GM12878 (cell line): ENCODE data around the gene SDR9C7. TPM values are rescaled to one million over a fixed set of nuclear protein-coding genes. Genes with fewer than 3 reads are reported as not detected.

Source experiments
- ATAC-seq: fragments of 200-7000 bp; cut with Tn5 transposase; 3 replicates; pipeline ENCODE4 v1.9.1; 2020; ENCODE audit warnings: mild to moderate bottlenecking, moderate library complexity
- BruUV-seq: library from RNA; stranded (reverse); fragments of 400-500 nt; replicated peaks from 2 replicates; lab custom pipeline; 2021; lab: Mats Ljungman, UMichigan
- CTCF ChIA-PET: fragments of 300-600 bp; sonication (Branson Sonifier 250); formaldehyde crosslinking; extraction: SDS; loops from one replicate; lab custom pipeline; 2021; ENCODE audit warnings: inconsistent platforms; lab: Yijun Ruan, JAX
- POLR2A ChIA-PET: fragments of 350-600 bp; formaldehyde crosslinking; extraction: SDS; loops from one replicate; lab custom pipeline; 2021; ENCODE audit warnings: inconsistent platforms; lab: Charles Lee
- RAD21 ChIA-PET: fragments of 300-600 bp; sonication (Branson Sonifier 250); formaldehyde crosslinking; loops from one replicate; lab custom pipeline; 2023; ENCODE audit warnings: antibody characterized with exemption; ENCODE audit not compliant: unreplicated experiment; lab: Charles Lee
- SMC1A ChIA-PET: fragments of 300-600 bp; sonication (Branson Sonifier 250); formaldehyde crosslinking; loops from one replicate; lab custom pipeline; 2023; ENCODE audit not compliant: unreplicated experiment, uncharacterized antibody; lab: Charles Lee
- DNase-seq: peaks from one replicate; pipeline ENCODE4 v3.0.0-alpha.2; 2011; ENCODE audit warnings: low read depth, low spot score
- FAIRE-seq: peaks from 3 replicates; lab custom pipeline; 2011; peaks lifted over from hg19 to GRCh38; lab: Jason Lieb, UNC
- H2AFZ ChIP-seq: 2 replicates; pipeline ENCODE4 v1.6.0; 2011; ENCODE audit warnings: low read depth, low read length, control low read depth; ENCODE audit not compliant: control insufficient read depth
- H3K27ac ChIP-seq: 2 replicates; pipeline ENCODE4 v1.5.1; 2011; ENCODE audit warnings: control low read depth; ENCODE audit not compliant: control insufficient read depth, insufficient read depth
- H3K27me3 ChIP-seq, 2 experiments: replicated peaks in 1 of 2; 2 replicates each; pipeline versions ENCODE4 v1.6.0 to v1.6.1; 2011; ENCODE audit warnings: low read length in 1 of 2; ENCODE audit not compliant: control insufficient read depth in 2 of 2, insufficient read depth in 2 of 2
- H3K36me3 ChIP-seq, 2 experiments: 2 replicates each; pipeline ENCODE4 v1.5.1; 2011; ENCODE audit warnings: low read length in 1 of 2; ENCODE audit not compliant: control insufficient read depth in 2 of 2, insufficient read depth in 2 of 2
- H3K4me1 ChIP-seq: 2 replicates; pipeline ENCODE4 v1.6.1; 2011; ENCODE audit warnings: mild to moderate bottlenecking, low read length, moderate library complexity, mixed read lengths; ENCODE audit not compliant: control insufficient read depth, insufficient read depth
- H3K4me2 ChIP-seq: 2 replicates; pipeline ENCODE4 v1.6.0; 2011; ENCODE audit warnings: control low read depth; ENCODE audit not compliant: control insufficient read depth, insufficient read depth
- H3K4me3 ChIP-seq: fragments of 200-600 bp; sonication (generic); 2 replicates; pipeline ENCODE4 v1.5.1; 2016
- H3K79me2 ChIP-seq: 2 replicates; pipeline ENCODE4 v1.6.0; 2011; ENCODE audit warnings: low read length; ENCODE audit not compliant: control insufficient read depth, insufficient read depth
- H3K9ac ChIP-seq: 2 replicates; pipeline ENCODE4 v1.8.0; 2011; ENCODE audit warnings: low read length, control low read depth, mixed read lengths; ENCODE audit not compliant: control insufficient read depth, insufficient read depth
- H3K9me3 ChIP-seq: replicated peaks from 3 replicates; pipeline ENCODE4 v1.5.1; 2011; ENCODE audit warnings: mild to moderate bottlenecking, low read length; ENCODE audit not compliant: control insufficient read depth, insufficient read depth
- H4K20me1 ChIP-seq: 2 replicates; pipeline ENCODE4 v1.6.0; 2011; ENCODE audit not compliant: control insufficient read depth, insufficient read depth
- BHLHE40 ChIP-seq, 2 experiments: fragments of 450-650 bp in 1 of 2; IDR thresholded peaks; 2 replicates each; pipeline ENCODE4 v1.6.1; 2011 to 2017; ENCODE audit warnings: low read depth in 2 of 2, borderline replicate concordance in 1 of 2, improper control_type of control experiment in 1 of 2, low read length in 1 of 2, mild to moderate bottlenecking in 1 of 2
- CREB1 ChIP-seq: IDR thresholded peaks from 2 replicates; pipeline ENCODE4 v1.6.1; 2012; ENCODE audit warnings: low read depth, mild to moderate bottlenecking, inconsistent platforms
- EED ChIP-seq: sonication (generic); IDR thresholded peaks from 2 replicates; pipeline ENCODE4 v1.6.1; 2016; ENCODE audit warnings: antibody characterized with exemption, low read depth
- GABPA ChIP-seq: IDR thresholded peaks from 2 replicates; pipeline ENCODE4 v1.6.1; 2014; ENCODE audit warnings: antibody characterized with exemption, low read depth, mild to moderate bottlenecking, inconsistent platforms
- GATAD2B ChIP-seq: fragments of 450-650 bp; conservative IDR thresholded peaks from 2 replicates; pipeline ENCODE4 v1.6.1; 2017; ENCODE audit warnings: low read depth, mild to moderate bottlenecking, moderate library complexity
- KDM1A ChIP-seq: fragments of 200-600 bp; sonication (generic); IDR thresholded peaks from 2 replicates; pipeline ENCODE4 v1.6.1; 2016; ENCODE audit warnings: borderline replicate concordance
- MTA2 ChIP-seq: fragments of 450-650 bp; IDR thresholded peaks from 2 replicates; pipeline ENCODE4 v1.6.1; 2016; ENCODE audit warnings: low read depth, mild to moderate bottlenecking, moderate library complexity
- NR2F1 ChIP-seq: fragments of 450-650 bp; conservative IDR thresholded peaks from 2 replicates; pipeline ENCODE4 v1.6.1; 2017; ENCODE audit warnings: mild to moderate bottlenecking
- RAD21 ChIP-seq: IDR thresholded peaks from 2 replicates; pipeline ENCODE4 v1.6.1; 2011; ENCODE audit warnings: mild to moderate bottlenecking, low read depth, low read length, moderate library complexity; ENCODE audit not compliant: insufficient read depth
- RB1 ChIP-seq: fragments of 450-650 bp; formaldehyde crosslinking; IDR thresholded peaks from 2 replicates; pipeline ENCODE4 v1.6.1; 2017; ENCODE audit warnings: mild to moderate bottlenecking, borderline replicate concordance
- STAT3 ChIP-seq: IDR thresholded peaks from 2 replicates; pipeline ENCODE4 v1.6.1; 2011; ENCODE audit warnings: low read depth, low read length, improper control_type of control experiment
- TCF12 ChIP-seq: IDR thresholded peaks from 2 replicates; pipeline ENCODE4 v1.6.1; 2011; ENCODE audit warnings: low read depth, mild to moderate bottlenecking, low read length
- WGBS: methylation state at CpG from one replicate; pipeline ENCODE4 v1.1.6; 2016; ENCODE audit warnings: low lambda C conversion rate; ENCODE audit not compliant: insufficient replicate concordance, insufficient coverage; ENCODE audit errors: missing lambda C conversion rate; 5-methylcytosine and 5-hydroxymethylcytosine counted together
- in situ Hi-C: fragments of 300-500 bp; cut with MboI; formaldehyde crosslinking; loops from 9 replicates; pipeline ENCODE4 v1.14.3; 2018; ENCODE audit warnings: mixed read lengths
- intact Hi-C: fragments of 100-400 bp; cut with micrococcal nuclease; formaldehyde crosslinking; loops from one replicate; pipeline ENCODE4 v1.14.2; 2022; ENCODE audit not compliant: unreplicated experiment
- polyA plus RNA-seq, 11 experiments: library from polyadenylated mRNA; depleted of rRNA in 4 of 11; unstranded in 6 of 11; stranded (reverse) in 5 of 11; fragments of >200 nt; fragmentation: Nextera tagmentation in 4 of 11; fragmentation: Illumina TruSeq in 1 of 11; extraction: Ambion mirVana in 4 of 11; extraction: Trizol in 1 of 11; gene quantifications; 1 replicate in 1 of 11; 2 replicates in 10 of 11; pipeline versions ENCODE4 v1.2.1 to v1.2.3, GENCODE V29; 2011 to 2016; ENCODE audit warnings: inconsistent platforms in 2 of 11, missing spikeins in 2 of 11, low read depth in 1 of 11
- total RNA-seq, 4 experiments: library from RNA; depleted of rRNA in 3 of 4; stranded (reverse); fragments of >200 nt in 3 of 4; fragmentation: Illumina TruSeq in 1 of 4; extraction: Trizol in 1 of 4; gene quantifications; 2 replicates each; pipeline versions ENCODE4 v1.2.1 to v1.2.3, GENCODE V29; 2013 to 2021
- TF ChIP-seq, protein P1 (sequence below): IDR thresholded peaks from 2 replicates; pipeline ENCODE4 v1.6.1; 2012; ENCODE audit warnings: mild to moderate bottlenecking, low read depth, low read length
- TF ChIP-seq, protein P2 (sequence below): fragments of 450-650 bp; formaldehyde crosslinking; IDR thresholded peaks from 2 replicates; pipeline ENCODE4 v1.4.0; 2022; ENCODE audit warnings: mild to moderate bottlenecking, moderate library complexity
- TF ChIP-seq, protein P3 (sequence below): fragments of 450-650 bp; IDR thresholded peaks from 2 replicates; pipeline ENCODE4 v1.6.1; 2017; ENCODE audit warnings: low read depth, mild to moderate bottlenecking, moderate library complexity

Gene SDR9C7
- total and polyA plus RNA-seq, 10 of the 15 experiments (the other 5 are each of a cell fraction or from before 2014, with no cell fraction given): 0.04 TPM; not detected in 9

DNA sequence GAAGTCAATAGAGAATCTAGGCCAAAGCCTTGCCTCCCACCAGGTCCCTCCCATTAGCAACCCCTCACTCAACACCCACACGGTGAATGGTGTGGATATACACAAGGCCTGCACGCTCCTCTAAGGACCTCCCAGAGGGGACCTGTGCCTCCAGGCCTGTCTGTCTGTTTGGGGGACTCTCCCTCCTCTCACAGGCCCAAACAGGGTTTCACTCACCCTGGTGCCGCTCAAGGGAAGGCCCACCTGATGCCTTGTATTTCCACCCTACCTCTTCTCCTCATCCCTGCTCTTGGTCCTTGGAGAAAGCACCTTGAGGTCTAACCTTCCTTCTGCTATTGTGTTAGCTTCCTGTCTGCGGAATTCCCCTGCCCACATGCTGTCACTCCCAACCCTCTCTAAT is 4.4 kb downstream of the SDR9C7 start (continued):
- TF ChIP-seq GABPA (no peak), RB1 (no peak), BHLHE40 (IDR thresholded peaks at IDR 0.05; ENCODE audit: borderline replicate concordance in 1 of 2, low read depth in 2 of 2, low read length in 1 of 2) (no peak), EED (no peak), STAT3 (no peak), CREB1 (no peak)
- TF ChIP-seq, protein P1, sequence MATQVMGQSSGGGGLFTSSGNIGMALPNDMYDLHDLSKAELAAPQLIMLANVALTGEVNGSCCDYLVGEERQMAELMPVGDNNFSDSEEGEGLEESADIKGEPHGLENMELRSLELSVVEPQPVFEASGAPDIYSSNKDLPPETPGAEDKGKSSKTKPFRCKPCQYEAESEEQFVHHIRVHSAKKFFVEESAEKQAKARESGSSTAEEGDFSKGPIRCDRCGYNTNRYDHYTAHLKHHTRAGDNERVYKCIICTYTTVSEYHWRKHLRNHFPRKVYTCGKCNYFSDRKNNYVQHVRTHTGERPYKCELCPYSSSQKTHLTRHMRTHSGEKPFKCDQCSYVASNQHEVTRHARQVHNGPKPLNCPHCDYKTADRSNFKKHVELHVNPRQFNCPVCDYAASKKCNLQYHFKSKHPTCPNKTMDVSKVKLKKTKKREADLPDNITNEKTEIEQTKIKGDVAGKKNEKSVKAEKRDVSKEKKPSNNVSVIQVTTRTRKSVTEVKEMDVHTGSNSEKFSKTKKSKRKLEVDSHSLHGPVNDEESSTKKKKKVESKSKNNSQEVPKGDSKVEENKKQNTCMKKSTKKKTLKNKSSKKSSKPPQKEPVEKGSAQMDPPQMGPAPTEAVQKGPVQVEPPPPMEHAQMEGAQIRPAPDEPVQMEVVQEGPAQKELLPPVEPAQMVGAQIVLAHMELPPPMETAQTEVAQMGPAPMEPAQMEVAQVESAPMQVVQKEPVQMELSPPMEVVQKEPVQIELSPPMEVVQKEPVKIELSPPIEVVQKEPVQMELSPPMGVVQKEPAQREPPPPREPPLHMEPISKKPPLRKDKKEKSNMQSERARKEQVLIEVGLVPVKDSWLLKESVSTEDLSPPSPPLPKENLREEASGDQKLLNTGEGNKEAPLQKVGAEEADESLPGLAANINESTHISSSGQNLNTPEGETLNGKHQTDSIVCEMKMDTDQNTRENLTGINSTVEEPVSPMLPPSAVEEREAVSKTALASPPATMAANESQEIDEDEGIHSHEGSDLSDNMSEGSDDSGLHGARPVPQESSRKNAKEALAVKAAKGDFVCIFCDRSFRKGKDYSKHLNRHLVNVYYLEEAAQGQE: no peak
- TF ChIP-seq, all 136 proteins: peak for 0

DNA sequence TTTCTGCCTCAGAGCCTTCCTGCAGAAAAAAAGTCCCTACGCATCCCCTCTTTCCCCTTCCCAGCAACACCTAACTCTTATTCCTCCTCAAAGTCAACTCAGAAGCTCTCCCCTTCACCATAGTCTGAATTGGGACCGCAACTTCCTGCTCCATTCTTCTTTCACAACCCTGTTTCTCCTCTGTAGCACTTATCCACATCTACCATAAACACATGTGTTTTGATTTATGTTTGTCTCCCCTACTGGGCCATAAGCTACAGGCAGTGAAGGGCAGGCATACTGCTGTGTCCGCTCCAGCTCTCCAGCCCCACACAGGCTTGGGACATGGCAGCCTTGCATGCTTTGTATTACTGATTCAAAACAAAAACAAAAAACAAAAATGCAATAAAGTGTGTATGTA is 5.9 kb downstream of the SDR9C7 start:
- H3K27ac ChIP-seq: no peak overlapping the region
- CTCF ChIA-PET: interaction anchor here (1.2 kb wide), 1 partner anchor 70 kb away, joined by 3 read pairs; no protein-coding TSS in a partner anchor
- SMC1A ChIA-PET: interaction anchor here (1.2 kb wide), 1 partner anchor 202 kb away, joined by 3 read pairs; no protein-coding TSS in a partner anchor
- in situ Hi-C loops (no loop called here), intact Hi-C loops (no loop called here)
- FAIRE-seq (no peak), DNase-seq (no peak), ATAC-seq (no peak)
- no peak overlapping the region for H3K4me3 ChIP-seq
- H3K4me2 ChIP-seq: no peak overlapping the region
- no peaks in the 10 kb centered on the region for H3K36me3 ChIP-seq
- no peaks in the 10 kb centered on the region for H3K9me3 ChIP-seq
- H3K27me3 ChIP-seq: no peaks in the 10 kb centered on the region; a peak in 1 of 4 replicates
- no peaks in the 10 kb centered on the region for H4K20me1 ChIP-seq
- RAD21 ChIA-PET: interaction anchor here (0.6 kb wide), 1 partner anchor 200 kb away, joined by 3 read pairs; the partner anchor contains the start of gene LRP1
- no peak overlapping the region for H2AFZ ChIP-seq
- no TSS peak for BruUV-seq
- POLR2A ChIA-PET: interaction anchor here (0.5 to 1.5 kb wide), 2 partner anchors 8 to 228 kb away, joined by 4 to 6 read pairs; no protein-coding TSS in a partner anchor
- no peaks in the 10 kb centered on the region for H3K79me2 ChIP-seq
- WGBS: 25% methylated on average over 3 of the region's 3 CpGs
- no peak overlapping the region for H3K9ac ChIP-seq
- no peaks in the 10 kb centered on the region for H3K4me1 ChIP-seq
- TF ChIP-seq KDM1A (no peak), MTA2 (no peak), NR2F1 (no peak), TCF12 (no peak), RAD21 (no peak), GATAD2B (no peak)
- TF ChIP-seq, protein P2, sequence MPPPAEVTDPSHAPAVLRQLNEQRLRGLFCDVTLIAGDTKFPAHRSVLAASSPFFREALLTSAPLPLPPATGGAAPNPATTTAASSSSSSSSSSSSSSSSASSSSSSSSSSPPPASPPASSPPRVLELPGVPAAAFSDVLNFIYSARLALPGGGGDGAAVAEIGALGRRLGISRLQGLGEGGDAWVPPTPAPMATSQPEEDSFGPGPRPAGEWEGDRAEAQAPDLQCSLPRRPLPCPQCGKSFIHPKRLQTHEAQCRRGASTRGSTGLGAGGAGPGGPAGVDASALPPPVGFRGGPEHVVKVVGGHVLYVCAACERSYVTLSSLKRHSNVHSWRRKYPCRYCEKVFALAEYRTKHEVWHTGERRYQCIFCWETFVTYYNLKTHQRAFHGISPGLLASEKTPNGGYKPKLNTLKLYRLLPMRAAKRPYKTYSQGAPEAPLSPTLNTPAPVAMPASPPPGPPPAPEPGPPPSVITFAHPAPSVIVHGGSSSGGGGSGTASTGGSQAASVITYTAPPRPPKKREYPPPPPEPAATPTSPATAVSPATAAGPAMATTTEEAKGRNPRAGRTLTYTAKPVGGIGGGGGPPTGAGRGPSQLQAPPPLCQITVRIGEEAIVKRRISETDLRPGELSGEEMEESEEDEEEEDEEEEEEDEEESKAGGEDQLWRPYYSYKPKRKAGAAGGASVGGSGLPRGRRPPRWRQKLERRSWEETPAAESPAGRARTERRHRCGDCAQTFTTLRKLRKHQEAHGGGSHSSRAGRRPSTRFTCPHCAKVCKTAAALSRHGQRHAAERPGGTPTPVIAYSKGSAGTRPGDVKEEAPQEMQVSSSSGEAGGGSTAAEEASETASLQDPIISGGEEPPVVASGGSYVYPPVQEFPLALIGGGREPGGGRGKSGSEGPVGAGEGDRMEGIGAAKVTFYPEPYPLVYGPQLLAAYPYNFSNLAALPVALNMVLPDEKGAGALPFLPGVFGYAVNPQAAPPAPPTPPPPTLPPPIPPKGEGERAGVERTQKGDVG (CRISPR knock-in tag): no peak
- TF ChIP-seq, protein P3, sequence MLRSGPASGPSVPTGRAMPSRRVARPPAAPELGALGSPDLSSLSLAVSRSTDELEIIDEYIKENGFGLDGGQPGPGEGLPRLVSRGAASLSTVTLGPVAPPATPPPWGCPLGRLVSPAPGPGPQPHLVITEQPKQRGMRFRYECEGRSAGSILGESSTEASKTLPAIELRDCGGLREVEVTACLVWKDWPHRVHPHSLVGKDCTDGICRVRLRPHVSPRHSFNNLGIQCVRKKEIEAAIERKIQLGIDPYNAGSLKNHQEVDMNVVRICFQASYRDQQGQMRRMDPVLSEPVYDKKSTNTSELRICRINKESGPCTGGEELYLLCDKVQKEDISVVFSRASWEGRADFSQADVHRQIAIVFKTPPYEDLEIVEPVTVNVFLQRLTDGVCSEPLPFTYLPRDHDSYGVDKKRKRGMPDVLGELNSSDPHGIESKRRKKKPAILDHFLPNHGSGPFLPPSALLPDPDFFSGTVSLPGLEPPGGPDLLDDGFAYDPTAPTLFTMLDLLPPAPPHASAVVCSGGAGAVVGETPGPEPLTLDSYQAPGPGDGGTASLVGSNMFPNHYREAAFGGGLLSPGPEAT: no peak
